ENCODE data around the gene CD38. TPM values are rescaled to one million over a fixed set of nuclear protein-coding genes. Genes with fewer than 3 reads are reported as not detected.

Gene CD38
- total and polyA plus RNA-seq, 2 experiments from 2014 or later, result not detected

DNA sequence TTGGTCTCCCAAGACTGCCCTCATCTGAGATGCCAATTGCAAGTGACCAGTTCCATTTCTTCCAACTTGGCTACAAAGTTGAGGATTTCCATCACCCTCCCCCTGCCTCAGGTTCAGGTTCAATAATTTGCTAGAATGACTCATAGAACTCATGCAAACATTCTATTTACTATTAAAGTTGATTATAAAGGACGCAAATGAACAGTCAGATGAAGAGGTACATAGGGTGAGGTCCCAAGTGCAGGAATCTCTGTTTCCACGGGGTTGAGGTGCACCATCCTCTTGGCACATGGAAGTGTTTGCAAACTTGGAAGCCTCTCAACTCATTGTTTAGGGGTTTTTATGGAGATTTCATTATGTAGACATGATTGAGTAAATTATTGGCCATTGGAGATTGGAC is 119.4 kb downstream of the CD38 start:
- H3K9me3 ChIP-seq (ENCODE audit: low read depth), result no peaks in the 10 kb centered on the region
- no peak overlapping the region for H3K27ac ChIP-seq
- H3K36me3 ChIP-seq, result no peaks in the 10 kb centered on the region
- DNase-seq (ENCODE audit: low read depth in 1 of 2, low spot score in 1 of 2), result no peak
- H3K27me3 ChIP-seq, result no peaks in the 10 kb centered on the region
- no peaks in the 10 kb centered on the region for H3K4me1 ChIP-seq (ENCODE audit: low read depth)
- TF ChIP-seq, protein P1, sequence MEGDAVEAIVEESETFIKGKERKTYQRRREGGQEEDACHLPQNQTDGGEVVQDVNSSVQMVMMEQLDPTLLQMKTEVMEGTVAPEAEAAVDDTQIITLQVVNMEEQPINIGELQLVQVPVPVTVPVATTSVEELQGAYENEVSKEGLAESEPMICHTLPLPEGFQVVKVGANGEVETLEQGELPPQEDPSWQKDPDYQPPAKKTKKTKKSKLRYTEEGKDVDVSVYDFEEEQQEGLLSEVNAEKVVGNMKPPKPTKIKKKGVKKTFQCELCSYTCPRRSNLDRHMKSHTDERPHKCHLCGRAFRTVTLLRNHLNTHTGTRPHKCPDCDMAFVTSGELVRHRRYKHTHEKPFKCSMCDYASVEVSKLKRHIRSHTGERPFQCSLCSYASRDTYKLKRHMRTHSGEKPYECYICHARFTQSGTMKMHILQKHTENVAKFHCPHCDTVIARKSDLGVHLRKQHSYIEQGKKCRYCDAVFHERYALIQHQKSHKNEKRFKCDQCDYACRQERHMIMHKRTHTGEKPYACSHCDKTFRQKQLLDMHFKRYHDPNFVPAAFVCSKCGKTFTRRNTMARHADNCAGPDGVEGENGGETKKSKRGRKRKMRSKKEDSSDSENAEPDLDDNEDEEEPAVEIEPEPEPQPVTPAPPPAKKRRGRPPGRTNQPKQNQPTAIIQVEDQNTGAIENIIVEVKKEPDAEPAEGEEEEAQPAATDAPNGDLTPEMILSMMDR (IDR thresholded peaks at IDR 0.05; ENCODE audit: low read depth, low read length), result no peak
- no peak overlapping the region for H3K4me3 ChIP-seq

DNA sequence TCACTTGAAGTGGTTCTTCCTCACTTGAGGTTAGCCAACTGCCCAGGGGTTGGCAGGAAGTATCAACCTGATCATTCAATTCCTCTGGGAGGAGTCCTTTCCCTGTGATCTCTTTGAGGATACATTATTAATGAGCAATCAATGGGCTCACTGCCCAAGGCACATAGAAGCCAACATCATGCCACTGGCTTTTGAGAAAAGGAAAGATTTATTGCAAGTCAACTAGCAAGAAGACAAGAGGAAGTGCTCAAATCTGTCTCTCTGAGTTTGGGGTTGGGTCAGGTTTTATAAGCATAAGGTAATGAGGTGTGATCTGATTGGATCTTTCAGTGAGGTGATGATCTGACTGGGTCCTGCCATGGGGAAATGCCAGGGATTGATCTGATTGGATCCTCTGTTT is 120.8 kb downstream of the CD38 start:
- Histone ChIP-seq H3K9me3 (ENCODE audit: low read depth) (no peaks in the 10 kb centered on the region), H3K27ac (no peak overlapping the region), H3K4me3 (no peak overlapping the region), H3K27me3 (no peaks in the 10 kb centered on the region), H3K36me3 (no peaks in the 10 kb centered on the region), H3K4me1 (ENCODE audit: low read depth) (no peaks in the 10 kb centered on the region)
- TF ChIP-seq, protein P1 (IDR thresholded peaks at IDR 0.05; ENCODE audit: low read depth, low read length), result no peak
- DNase-seq (ENCODE audit: low read depth in 1 of 2, low spot score in 1 of 2), result no peak

DNA sequence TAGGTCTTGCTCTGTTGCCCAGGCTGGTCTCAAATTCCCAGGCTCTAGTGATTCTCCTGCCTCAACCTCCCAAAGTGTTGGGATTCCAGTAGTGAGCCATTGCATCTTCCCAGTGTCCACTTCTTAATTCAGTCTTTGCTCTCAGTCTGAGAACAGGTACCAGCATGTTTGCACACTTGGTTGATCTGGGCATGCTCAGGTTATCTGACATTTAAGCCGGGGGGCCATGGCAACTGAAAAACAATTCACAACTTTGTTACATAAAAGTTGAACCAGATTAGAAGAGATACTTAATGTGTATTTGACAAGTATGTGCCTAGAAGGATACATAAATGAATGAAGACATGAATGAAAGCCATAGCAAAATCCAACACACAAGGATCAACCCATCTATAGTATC is 121.4 kb downstream of the CD38 start:
- Histone ChIP-seq H3K9me3 (ENCODE audit: low read depth) (no peaks in the 10 kb centered on the region), H3K27ac (no peak overlapping the region), H3K4me1 (ENCODE audit: low read depth) (no peaks in the 10 kb centered on the region), H3K4me3 (no peak overlapping the region), H3K27me3 (no peaks in the 10 kb centered on the region), H3K36me3 (no peaks in the 10 kb centered on the region)
- DNase-seq (ENCODE audit: low read depth in 1 of 2, low spot score in 1 of 2), result no peak
- TF ChIP-seq, protein P1 (IDR thresholded peaks at IDR 0.05; ENCODE audit: low read depth, low read length), result no peak

DNA sequence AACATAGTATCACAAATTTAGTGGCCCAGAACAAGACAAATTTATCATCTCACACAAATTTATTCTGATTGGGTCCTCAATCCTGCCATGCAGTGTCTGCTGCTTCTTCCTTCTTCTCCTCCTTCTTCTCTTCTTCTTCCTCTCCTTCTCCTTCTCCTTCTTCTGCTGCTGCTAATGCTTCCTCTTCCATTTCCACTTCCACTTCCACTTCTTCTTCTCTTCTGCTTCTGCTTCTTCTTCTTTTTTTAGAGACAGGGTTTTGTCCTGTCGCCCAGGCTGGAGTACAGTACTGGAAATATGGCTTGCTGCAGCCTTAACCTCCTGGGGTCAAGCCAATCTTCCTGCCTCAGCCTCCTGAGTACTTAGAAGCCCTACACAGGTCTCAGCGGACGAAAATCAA is 122.9 kb downstream of the CD38 start:
- Histone ChIP-seq H3K9me3 (ENCODE audit: low read depth) (no peaks in the 10 kb centered on the region), H3K27ac (no peak overlapping the region), H3K27me3 (no peaks in the 10 kb centered on the region), H3K4me1 (ENCODE audit: low read depth) (no peaks in the 10 kb centered on the region), H3K4me3 (no peak overlapping the region), H3K36me3 (no peaks in the 10 kb centered on the region)
- no peak for DNase-seq (ENCODE audit: low read depth in 1 of 2, low spot score in 1 of 2)
- TF ChIP-seq, protein P1 (IDR thresholded peaks at IDR 0.05; ENCODE audit: low read depth, low read length), result no peak

DNA sequence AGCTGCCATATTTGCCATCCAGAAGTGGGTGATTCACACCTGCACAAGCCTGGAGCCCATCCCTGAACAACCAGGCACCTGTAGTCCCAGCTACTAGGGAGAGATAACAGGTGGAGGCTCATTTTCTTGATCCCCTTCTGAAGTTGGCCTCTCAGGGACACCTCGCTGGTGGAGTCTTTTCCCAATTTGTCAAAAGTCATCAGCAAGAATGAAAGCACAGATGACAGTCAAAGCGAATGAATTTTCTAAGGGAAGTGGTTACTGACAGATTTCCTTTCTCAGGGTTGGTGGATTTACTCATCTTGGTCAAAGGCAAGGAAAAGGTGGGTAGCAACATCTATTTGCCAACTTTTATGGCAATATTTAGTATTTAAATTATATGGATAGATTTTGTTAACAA is 123.9 kb downstream of the CD38 start:
- no peak overlapping the region for H3K4me3 ChIP-seq
- no peak for DNase-seq (ENCODE audit: low read depth in 1 of 2, low spot score in 1 of 2)
- no peak overlapping the region for H3K27ac ChIP-seq
- no peaks in the 10 kb centered on the region for H3K27me3 ChIP-seq
- no peaks in the 10 kb centered on the region for H3K36me3 ChIP-seq
- no peaks in the 10 kb centered on the region for H3K9me3 ChIP-seq (ENCODE audit: low read depth)
- TF ChIP-seq, protein P1 (IDR thresholded peaks at IDR 0.05; ENCODE audit: low read depth, low read length), result no peak
- H3K4me1 ChIP-seq (ENCODE audit: low read depth), result no peaks in the 10 kb centered on the region

DNA sequence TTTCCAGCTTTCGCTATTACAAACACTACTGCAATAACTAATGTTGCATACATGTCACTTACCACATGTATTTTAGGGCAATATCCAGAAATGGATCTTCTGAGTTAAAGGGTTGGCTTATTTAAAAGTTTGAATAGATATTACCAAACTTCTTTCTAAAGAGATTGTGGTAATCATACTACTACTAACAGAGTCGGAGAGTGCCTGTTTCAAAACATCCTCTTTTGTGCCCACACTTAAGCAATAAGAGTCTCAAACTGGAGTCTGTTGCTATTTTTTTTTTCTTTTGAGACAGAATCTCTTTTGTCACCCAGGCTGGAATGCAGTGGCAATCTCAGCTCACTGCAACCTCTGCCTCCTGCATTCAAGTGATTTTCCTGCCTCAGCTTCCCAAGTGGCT is 124.6 kb downstream of the CD38 start:
- Histone ChIP-seq H3K4me3 (no peak overlapping the region), H3K27me3 (no peaks in the 10 kb centered on the region), H3K27ac (no peak overlapping the region), H3K4me1 (ENCODE audit: low read depth) (no peaks in the 10 kb centered on the region), H3K9me3 (ENCODE audit: low read depth) (no peaks in the 10 kb centered on the region), H3K36me3 (no peaks in the 10 kb centered on the region)
- no peak for DNase-seq (ENCODE audit: low read depth in 1 of 2, low spot score in 1 of 2)
- TF ChIP-seq, protein P1 (IDR thresholded peaks at IDR 0.05; ENCODE audit: low read depth, low read length), result no peak

Measured in cardiac muscle cell (in vitro differentiated cells and primary cell).